H1 (cell line): ENCODE results near the gene CERT1. TPM values are rescaled to one million over a fixed set of nuclear protein-coding genes. Genes with fewer than 3 reads are reported as not detected.

Source experiments
- CTCF ChIA-PET: fragments of 300-600 bp; sonication (Branson Sonifier 250); formaldehyde crosslinking; loops from one replicate; lab custom pipeline; 2021; ENCODE audit not compliant: partially characterized antibody; lab: Charles Lee
- POLR2A ChIA-PET: fragments of 300-600 bp; sonication (Branson Sonifier 250); formaldehyde crosslinking; loops from one replicate; lab custom pipeline; 2021; ENCODE audit warnings: inconsistent platforms; ENCODE audit not compliant: partially characterized antibody; lab: Charles Lee
- DNase-seq, 2 experiments: peaks; one replicate each; pipeline versions ENCODE4 v3.0.0 to v3.0.0-alpha.2; 2010 to 2022; ENCODE audit warnings: low spot score in 2 of 2, low read depth in 1 of 2, mixed read lengths in 1 of 2
- FAIRE-seq: peaks from 2 replicates; lab custom pipeline; 2011; peaks lifted over from hg19 to GRCh38; lab: Jason Lieb, UNC
- H2AFZ ChIP-seq: 2 replicates; pipeline ENCODE4 v1.8.1; 2012; ENCODE audit warnings: low read length, inconsistent platforms
- H2AK5ac ChIP-seq: 2 replicates; pipeline ENCODE4 v1.6.1; 2013; ENCODE audit warnings: low read depth, low read length
- H2BK120ac ChIP-seq: replicated peaks from 2 replicates; pipeline ENCODE3; 2013; ENCODE audit warnings: low read depth, low read length, inconsistent platforms
- H2BK12ac ChIP-seq: 2 replicates; pipeline ENCODE4 v1.6.1; 2013; ENCODE audit warnings: low read depth, low read length
- H2BK15ac ChIP-seq: 2 replicates; pipeline ENCODE4 v1.6.1; 2013; ENCODE audit warnings: low read length
- H2BK20ac ChIP-seq: 2 replicates; pipeline ENCODE4 v1.6.1; 2013; ENCODE audit warnings: low read length
- H2BK5ac ChIP-seq: 2 replicates; pipeline ENCODE4 v1.6.1; 2013; ENCODE audit warnings: low read depth, low read length
- H3K14ac ChIP-seq: 2 replicates; pipeline ENCODE4 v1.6.1; 2013; ENCODE audit warnings: inconsistent platforms; ENCODE audit not compliant: insufficient read length
- H3K18ac ChIP-seq: 2 replicates; pipeline ENCODE4 v1.6.1; 2013; ENCODE audit warnings: low read length; ENCODE audit errors: extremely low read depth
- H3K23ac ChIP-seq: 2 replicates; pipeline ENCODE4 v1.6.1; 2013; ENCODE audit warnings: inconsistent platforms; ENCODE audit not compliant: insufficient read length
- H3K23me2 ChIP-seq: 2 replicates; pipeline ENCODE4 v1.6.1; 2013; ENCODE audit warnings: low read depth, low read length
- H3K27ac ChIP-seq: 2 replicates; pipeline ENCODE4 v1.6.1; 2011; ENCODE audit warnings: low read depth, low read length, inconsistent platforms
- H3K27me3 ChIP-seq, 4 experiments: replicated peaks in 1 of 4; 1 replicate in 1 of 4; 2 replicates in 3 of 4; pipeline versions ENCODE4 v1.6.1 to v1.8.1; 2011 to 2013; ENCODE audit warnings: low read length in 3 of 4, mild to moderate bottlenecking in 3 of 4, inconsistent platforms in 2 of 4, mixed read lengths in 2 of 4, moderate library complexity in 1 of 4; ENCODE audit not compliant: control insufficient read depth in 3 of 4, insufficient read depth in 3 of 4; ENCODE audit errors: extremely low read depth in 1 of 4
- H3K36me3 ChIP-seq, 4 experiments: 2 replicates each; pipeline versions ENCODE4 v1.6.1 to v1.8.1; 2011 to 2013; ENCODE audit warnings: mild to moderate bottlenecking in 4 of 4, low read length in 3 of 4, moderate library complexity in 2 of 4, control low read depth in 1 of 4, inconsistent platforms in 1 of 4; ENCODE audit not compliant: insufficient read depth in 4 of 4, control insufficient read depth in 2 of 4
- H3K4ac ChIP-seq: replicated peaks from 2 replicates; pipeline ENCODE3; 2013; ENCODE audit warnings: low read length, low read depth, mixed read lengths, inconsistent platforms; ENCODE audit not compliant: insufficient read length
- H3K4me1 ChIP-seq, 4 experiments: replicated peaks in 1 of 4; 1 replicate in 1 of 4; 2 replicates in 3 of 4; pipeline versions ENCODE4 v1.6.1 to v1.8.1; 2011 to 2013; ENCODE audit warnings: low read length in 3 of 4, inconsistent platforms in 2 of 4, mixed read lengths in 1 of 4; ENCODE audit not compliant: insufficient read depth in 4 of 4, control insufficient read depth in 3 of 4
- H3K4me2 ChIP-seq, 2 experiments: 2 replicates each; pipeline versions ENCODE4 v1.6.1 to v1.8.1; 2011 to 2013; ENCODE audit warnings: low read depth in 2 of 2, low read length in 2 of 2, control low read depth in 1 of 2, inconsistent platforms in 1 of 2, mild to moderate bottlenecking in 1 of 2; ENCODE audit not compliant: insufficient read depth in 1 of 2
- H3K4me3 ChIP-seq, 4 experiments: fragments of 200-600, 300-600 bp in 1 of 4; sonication (generic), shearing (Covaris generic), sonication (Bioruptor Twin) in 1 of 4; 2 replicates each; pipeline versions ENCODE4 v1.5.1 to v1.8.1; 2011 to 2016; ENCODE audit warnings: low read length in 4 of 4, low read depth in 3 of 4, control low read depth in 2 of 4, inconsistent platforms in 2 of 4, mild to moderate bottlenecking in 2 of 4, mixed read lengths in 1 of 4, moderate library complexity in 1 of 4; ENCODE audit not compliant: insufficient read depth in 2 of 4; ENCODE audit errors: extremely low read depth in 1 of 4
- H3K56ac ChIP-seq: replicated peaks from 2 replicates; pipeline ENCODE3; 2013; ENCODE audit warnings: low read depth, mild to moderate bottlenecking, mixed read lengths, low read length, inconsistent platforms; ENCODE audit not compliant: insufficient read length
- H3K79me1 ChIP-seq: 2 replicates; pipeline ENCODE4 v1.6.1; 2013; ENCODE audit warnings: low read depth, low read length, control low read depth
- H3K79me2 ChIP-seq, 2 experiments: 2 replicates each; pipeline versions ENCODE4 v1.6.1 to v1.8.1; 2012 to 2013; ENCODE audit warnings: low read length in 2 of 2, mild to moderate bottlenecking in 2 of 2, inconsistent platforms in 1 of 2; ENCODE audit not compliant: insufficient read depth in 2 of 2, control insufficient read depth in 1 of 2
- H3K9ac ChIP-seq, 4 experiments: replicated peaks in 1 of 4; 1 replicate in 1 of 4; 2 replicates in 3 of 4; pipeline versions ENCODE4 v1.6.1 to v1.8.1; 2011 to 2013; ENCODE audit warnings: low read depth in 3 of 4, low read length in 3 of 4, control low read depth in 2 of 4, mild to moderate bottlenecking in 2 of 4, moderate library complexity in 2 of 4, inconsistent platforms in 1 of 4; ENCODE audit errors: extremely low read depth in 1 of 4
- H3K9me3 ChIP-seq, 2 experiments: 2 replicates each; pipeline versions ENCODE4 v1.6.1 to v1.8.1; 2012 to 2013; ENCODE audit warnings: mild to moderate bottlenecking in 2 of 2, moderate library complexity in 2 of 2, control low read depth in 1 of 2, inconsistent platforms in 1 of 2, low read depth in 1 of 2, low read length in 1 of 2, mixed read lengths in 1 of 2; ENCODE audit not compliant: insufficient read depth in 2 of 2
- H4K20me1 ChIP-seq, 2 experiments: replicated peaks in 1 of 2; 2 replicates each; pipeline versions ENCODE3 to v1.8.1; 2011 to 2013; ENCODE audit warnings: inconsistent platforms in 2 of 2, low read length in 2 of 2, mild to moderate bottlenecking in 1 of 2; ENCODE audit not compliant: insufficient read depth in 2 of 2, control insufficient read depth in 1 of 2
- H4K5ac ChIP-seq: 2 replicates; pipeline ENCODE4 v1.6.1; 2013; ENCODE audit warnings: low read length, low read depth, mixed read lengths, inconsistent platforms; ENCODE audit not compliant: insufficient read length
- H4K8ac ChIP-seq: 2 replicates; pipeline ENCODE4 v1.8.0; 2013; ENCODE audit warnings: mild to moderate bottlenecking, moderate library complexity, low read length, inconsistent platforms; ENCODE audit not compliant: insufficient read depth; ENCODE audit errors: extremely low read depth
- H4K91ac ChIP-seq: replicated peaks from 2 replicates; pipeline ENCODE3; 2013; ENCODE audit warnings: low read length, mixed read lengths, inconsistent platforms; ENCODE audit not compliant: insufficient read length
- CEBPB ChIP-seq: IDR thresholded peaks from 2 replicates; pipeline ENCODE4 v1.6.1; 2012; ENCODE audit warnings: low read depth, low read length
- EP300 ChIP-seq, 2 experiments: IDR thresholded peaks; 1 replicate in 1 of 2; 2 replicates in 1 of 2; pipeline ENCODE4 v1.6.1; 2011 to 2012; ENCODE audit warnings: low read depth in 2 of 2, low read length in 2 of 2, mild to moderate bottlenecking in 2 of 2, borderline replicate concordance in 1 of 2, inconsistent platforms in 1 of 2, moderate library complexity in 1 of 2
- EZH2 ChIP-seq: fragments of 200-600 bp; sonication (generic); IDR thresholded peaks from 2 replicates; pipeline ENCODE4 v1.7.1; 2012; ENCODE audit warnings: low read depth, mild to moderate bottlenecking, moderate library complexity, low read length, inconsistent platforms; ENCODE audit not compliant: severe bottlenecking
- GABPA ChIP-seq: IDR thresholded peaks from 2 replicates; pipeline ENCODE4 v1.6.1; 2011; ENCODE audit warnings: mild to moderate bottlenecking, low read length, moderate library complexity, borderline replicate concordance; ENCODE audit not compliant: insufficient read depth
- JUN ChIP-seq: IDR thresholded peaks from 2 replicates; pipeline ENCODE4 v1.6.1; 2011; ENCODE audit warnings: low read depth, mild to moderate bottlenecking, improper control_type of control experiment, low read length
- POLR2A ChIP-seq, 2 experiments: IDR thresholded peaks; 1 replicate in 1 of 2; 2 replicates in 1 of 2; pipeline ENCODE4 v1.6.1; 2011; ENCODE audit warnings: low read depth in 2 of 2, low read length in 2 of 2, mild to moderate bottlenecking in 2 of 2; ENCODE audit errors: control extremely low read depth in 1 of 2
- POU5F1 ChIP-seq: IDR thresholded peaks from 2 replicates; pipeline ENCODE4 v1.6.1; 2011; ENCODE audit warnings: low read depth, mild to moderate bottlenecking, low read length, moderate library complexity
- RXRA ChIP-seq: IDR thresholded peaks from 2 replicates; pipeline ENCODE4 v1.6.1; 2011; ENCODE audit warnings: low read depth, mild to moderate bottlenecking, low read length, moderate library complexity; ENCODE audit not compliant: insufficient read depth
- SP2 ChIP-seq: IDR thresholded peaks from 2 replicates; pipeline ENCODE4 v1.6.1; 2012; ENCODE audit warnings: mild to moderate bottlenecking, low read length, inconsistent platforms
- SUZ12 ChIP-seq: fragments of 200-600 bp; sonication (generic); IDR thresholded peaks from 2 replicates; pipeline ENCODE4 v1.6.1; 2012; ENCODE audit warnings: mild to moderate bottlenecking, inconsistent platforms, low read length, moderate library complexity, mixed read lengths
- TAF7 ChIP-seq: optimal IDR thresholded peaks from 2 replicates; pipeline ENCODE3; 2011; ENCODE audit warnings: low read depth, mild to moderate bottlenecking, inconsistent platforms, low read length, moderate library complexity, borderline replicate concordance
- TCF12 ChIP-seq: IDR thresholded peaks from 2 replicates; pipeline ENCODE4 v1.6.1; 2011; ENCODE audit warnings: low read depth, mild to moderate bottlenecking, low read length
- WGBS, 2 experiments: shearing (Covaris generic) in 1 of 2; methylation state at CpG; one replicate each; pipeline versions ENCODE4 v1.1.6 to v1.1.7; 2013 to 2015; ENCODE audit warnings: low lambda C conversion rate in 2 of 2, mixed read lengths in 2 of 2, inconsistent platforms in 1 of 2, low coverage in 1 of 2, missing lambda C conversion rate in 1 of 2; ENCODE audit not compliant: insufficient replicate concordance in 2 of 2, insufficient coverage in 1 of 2, insufficient read length in 1 of 2; ENCODE audit errors: extremely low coverage in 1 of 2, missing lambda C conversion rate in 1 of 2; 5-methylcytosine and 5-hydroxymethylcytosine counted together
- polyA plus RNA-seq, 7 experiments: library from polyadenylated mRNA; depleted of rRNA in 3 of 7; stranded (reverse) in 5 of 7; unstranded in 2 of 7; fragments of >200 nt in 5 of 7; fragments of 200-250 nt in 2 of 7; gene quantifications; 1 replicate in 5 of 7; 2 replicates in 1 of 7; 4 replicates in 1 of 7; pipeline versions ENCODE4 v1.2.1 to v1.2.3, GENCODE V29; 2011 to 2013; ENCODE audit warnings: missing spikeins in 2 of 7, mixed read lengths in 2 of 7
- total RNA-seq: library from RNA; stranded (reverse); fragmentation: NEBNext Ultra II Directional; extraction: Animal tissue kit (Norgen Biotek cat#: 25700); gene quantifications from 2 replicates; pipeline ENCODE4 v1.2.1, GENCODE V29; 2021
- TF ChIP-seq, protein P1 (sequence below): IDR thresholded peaks from 2 replicates; pipeline ENCODE4 v1.6.1; 2011; ENCODE audit warnings: low read depth, mild to moderate bottlenecking, low read length; ENCODE audit not compliant: insufficient read depth
- TF ChIP-seq, protein P2 (sequence below): IDR thresholded peaks from 2 replicates; pipeline ENCODE4 v1.6.1; 2012; ENCODE audit warnings: inconsistent platforms

Gene CERT1
- total and polyA plus RNA-seq, 2 of the 8 experiments (the other 6 are each of a cell fraction or from before 2014, with no cell fraction given), result 7.8 to 55.3 TPM

DNA sequence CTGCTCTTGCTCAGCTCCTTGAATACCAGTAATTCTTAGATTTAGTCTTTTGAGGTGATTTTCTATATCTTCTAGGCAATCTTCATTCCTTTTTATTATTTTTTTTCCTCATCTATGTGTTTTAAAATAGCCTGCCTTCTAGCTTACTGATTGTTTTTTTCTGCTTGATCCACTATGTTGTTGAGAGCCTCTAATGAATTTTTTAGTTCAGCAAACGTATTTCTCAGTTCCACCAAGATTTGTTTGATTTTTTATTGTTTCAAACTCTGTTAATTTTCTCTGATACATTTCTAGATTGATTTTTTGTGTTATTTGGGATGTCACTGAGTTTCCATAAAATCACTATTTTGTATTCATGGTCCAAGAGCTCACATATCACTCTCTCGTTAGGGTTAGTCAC, 9.8 kb upstream of the CERT1 start:
- H3K4me2 ChIP-seq, result no peak overlapping the region
- H3K36me3 ChIP-seq, result no peaks in the 10 kb centered on the region
- H4K20me1 ChIP-seq, result no peaks in the 10 kb centered on the region
- ChIA-PET CTCF (no interaction called here), POLR2A (no interaction called here)
- H2BK120ac ChIP-seq, result no peak overlapping the region
- H2BK5ac ChIP-seq, result no peak overlapping the region
- no peak overlapping the region for H2AFZ ChIP-seq
- H3K56ac ChIP-seq, result no peak overlapping the region
- H3K9me3 ChIP-seq, result peaks cover 3 to 7% of the 10 kb centered on the region in 2 experiments; a peak in 2 of 4 replicates
- no peak for DNase-seq
- H2BK20ac ChIP-seq, result no peak overlapping the region
- no peak overlapping the region for H3K23ac ChIP-seq
- no peaks in the 10 kb centered on the region for H3K27me3 ChIP-seq
- no peak overlapping the region for H3K4ac ChIP-seq
- H3K79me2 ChIP-seq, result peaks cover 0 to 33% of the 10 kb centered on the region in 2 experiments; a peak in 2 of 4 replicates
- peaks cover 7% of the 10 kb centered on the region for H3K79me1 ChIP-seq
- no peaks in the 10 kb centered on the region; a peak in 1 of 7 replicates for H3K4me1 ChIP-seq
- no peak overlapping the region for H4K91ac ChIP-seq
- no peaks in the 10 kb centered on the region for H3K23me2 ChIP-seq
- no peak for FAIRE-seq
- H3K27ac ChIP-seq, result no peak overlapping the region
- no peak overlapping the region for H3K4me3 ChIP-seq
- H3K9ac ChIP-seq, result no peak overlapping the region
- no peak overlapping the region for H2BK15ac ChIP-seq
- WGBS, 2 experiments, result 87% methylated on average over 2 of the region's 2 CpGs; no CpG with 5 or more reads in 1 of the 2 experiments
- H2BK12ac ChIP-seq, result no peak overlapping the region
- H3K18ac ChIP-seq, result no peak overlapping the region
- no peak overlapping the region for H2AK5ac ChIP-seq
- no peak overlapping the region for H4K5ac ChIP-seq
- no peak overlapping the region for H4K8ac ChIP-seq
- no peak overlapping the region for H3K14ac ChIP-seq
- TF ChIP-seq POLR2A (IDR thresholded peaks at IDR 0.05; ENCODE audit: control extremely low read depth in 1 of 2, low read depth in 2 of 2, low read length in 2 of 2), result no peak
- no peak for TF ChIP-seq TAF7
- TF ChIP-seq TCF12, result no peak
- TF ChIP-seq, protein P1, sequence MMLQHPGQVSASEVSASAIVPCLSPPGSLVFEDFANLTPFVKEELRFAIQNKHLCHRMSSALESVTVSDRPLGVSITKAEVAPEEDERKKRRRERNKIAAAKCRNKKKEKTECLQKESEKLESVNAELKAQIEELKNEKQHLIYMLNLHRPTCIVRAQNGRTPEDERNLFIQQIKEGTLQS, result no peak
- no peak for TF ChIP-seq EP300 (IDR thresholded peaks at IDR 0.05; ENCODE audit: borderline replicate concordance in 1 of 2, low read depth in 2 of 2, low read length in 2 of 2)
- TF ChIP-seq POU5F1, result no peak
- no peak for TF ChIP-seq SUZ12
- no peak for TF ChIP-seq EZH2
- TF ChIP-seq SP2, result no peak
- TF ChIP-seq, protein P2, sequence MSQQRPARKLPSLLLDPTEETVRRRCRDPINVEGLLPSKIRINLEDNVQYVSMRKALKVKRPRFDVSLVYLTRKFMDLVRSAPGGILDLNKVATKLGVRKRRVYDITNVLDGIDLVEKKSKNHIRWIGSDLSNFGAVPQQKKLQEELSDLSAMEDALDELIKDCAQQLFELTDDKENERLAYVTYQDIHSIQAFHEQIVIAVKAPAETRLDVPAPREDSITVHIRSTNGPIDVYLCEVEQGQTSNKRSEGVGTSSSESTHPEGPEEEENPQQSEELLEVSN, result no peak
- TF ChIP-seq RXRA, result no peak
- TF ChIP-seq GABPA, result no peak
- no peak for TF ChIP-seq JUN
- no peak for TF ChIP-seq CEBPB
